H1 (cell line): Measurements from ENCODE around the gene TBKBP1. TPM values are rescaled to one million over a fixed set of nuclear protein-coding genes. Genes with fewer than 3 reads are reported as not detected.

Source experiments
- CTCF ChIA-PET: fragments of 300-600 bp; sonication (Branson Sonifier 250); formaldehyde crosslinking; loops from one replicate; lab custom pipeline; 2021; ENCODE audit not compliant: partially characterized antibody; lab: Charles Lee
- POLR2A ChIA-PET: fragments of 300-600 bp; sonication (Branson Sonifier 250); formaldehyde crosslinking; loops from one replicate; lab custom pipeline; 2021; ENCODE audit warnings: inconsistent platforms; ENCODE audit not compliant: partially characterized antibody; lab: Charles Lee
- DNase-seq, 2 experiments: peaks; one replicate each; pipeline versions ENCODE4 v3.0.0 to v3.0.0-alpha.2; 2010 to 2022; ENCODE audit warnings: low spot score in 2 of 2, low read depth in 1 of 2, mixed read lengths in 1 of 2
- FAIRE-seq: peaks from 2 replicates; lab custom pipeline; 2011; peaks lifted over from hg19 to GRCh38; lab: Jason Lieb, UNC
- H2AFZ ChIP-seq: 2 replicates; pipeline ENCODE4 v1.8.1; 2012; ENCODE audit warnings: low read length, inconsistent platforms
- H2AK5ac ChIP-seq: 2 replicates; pipeline ENCODE4 v1.6.1; 2013; ENCODE audit warnings: low read depth, low read length
- H2BK120ac ChIP-seq: replicated peaks from 2 replicates; pipeline ENCODE3; 2013; ENCODE audit warnings: low read depth, low read length, inconsistent platforms
- H2BK12ac ChIP-seq: 2 replicates; pipeline ENCODE4 v1.6.1; 2013; ENCODE audit warnings: low read depth, low read length
- H2BK15ac ChIP-seq: 2 replicates; pipeline ENCODE4 v1.6.1; 2013; ENCODE audit warnings: low read length
- H2BK20ac ChIP-seq: 2 replicates; pipeline ENCODE4 v1.6.1; 2013; ENCODE audit warnings: low read length
- H2BK5ac ChIP-seq: 2 replicates; pipeline ENCODE4 v1.6.1; 2013; ENCODE audit warnings: low read depth, low read length
- H3K14ac ChIP-seq: 2 replicates; pipeline ENCODE4 v1.6.1; 2013; ENCODE audit warnings: inconsistent platforms; ENCODE audit not compliant: insufficient read length
- H3K18ac ChIP-seq: 2 replicates; pipeline ENCODE4 v1.6.1; 2013; ENCODE audit warnings: low read length; ENCODE audit errors: extremely low read depth
- H3K23ac ChIP-seq: 2 replicates; pipeline ENCODE4 v1.6.1; 2013; ENCODE audit warnings: inconsistent platforms; ENCODE audit not compliant: insufficient read length
- H3K23me2 ChIP-seq: 2 replicates; pipeline ENCODE4 v1.6.1; 2013; ENCODE audit warnings: low read depth, low read length
- H3K27ac ChIP-seq: 2 replicates; pipeline ENCODE4 v1.6.1; 2011; ENCODE audit warnings: low read depth, low read length, inconsistent platforms
- H3K27me3 ChIP-seq, 4 experiments: replicated peaks in 1 of 4; 1 replicate in 1 of 4; 2 replicates in 3 of 4; pipeline versions ENCODE4 v1.6.1 to v1.8.1; 2011 to 2013; ENCODE audit warnings: low read length in 3 of 4, mild to moderate bottlenecking in 3 of 4, inconsistent platforms in 2 of 4, mixed read lengths in 2 of 4, moderate library complexity in 1 of 4; ENCODE audit not compliant: control insufficient read depth in 3 of 4, insufficient read depth in 3 of 4; ENCODE audit errors: extremely low read depth in 1 of 4
- H3K36me3 ChIP-seq, 4 experiments: 2 replicates each; pipeline versions ENCODE4 v1.6.1 to v1.8.1; 2011 to 2013; ENCODE audit warnings: mild to moderate bottlenecking in 4 of 4, low read length in 3 of 4, moderate library complexity in 2 of 4, control low read depth in 1 of 4, inconsistent platforms in 1 of 4; ENCODE audit not compliant: insufficient read depth in 4 of 4, control insufficient read depth in 2 of 4
- H3K4ac ChIP-seq: replicated peaks from 2 replicates; pipeline ENCODE3; 2013; ENCODE audit warnings: low read length, low read depth, mixed read lengths, inconsistent platforms; ENCODE audit not compliant: insufficient read length
- H3K4me1 ChIP-seq, 4 experiments: replicated peaks in 1 of 4; 1 replicate in 1 of 4; 2 replicates in 3 of 4; pipeline versions ENCODE4 v1.6.1 to v1.8.1; 2011 to 2013; ENCODE audit warnings: low read length in 3 of 4, inconsistent platforms in 2 of 4, mixed read lengths in 1 of 4; ENCODE audit not compliant: insufficient read depth in 4 of 4, control insufficient read depth in 3 of 4
- H3K4me2 ChIP-seq, 2 experiments: 2 replicates each; pipeline versions ENCODE4 v1.6.1 to v1.8.1; 2011 to 2013; ENCODE audit warnings: low read depth in 2 of 2, low read length in 2 of 2, control low read depth in 1 of 2, inconsistent platforms in 1 of 2, mild to moderate bottlenecking in 1 of 2; ENCODE audit not compliant: insufficient read depth in 1 of 2
- H3K4me3 ChIP-seq, 4 experiments: fragments of 200-600, 300-600 bp in 1 of 4; sonication (generic), shearing (Covaris generic), sonication (Bioruptor Twin) in 1 of 4; 2 replicates each; pipeline versions ENCODE4 v1.5.1 to v1.8.1; 2011 to 2016; ENCODE audit warnings: low read length in 4 of 4, low read depth in 3 of 4, control low read depth in 2 of 4, inconsistent platforms in 2 of 4, mild to moderate bottlenecking in 2 of 4, mixed read lengths in 1 of 4, moderate library complexity in 1 of 4; ENCODE audit not compliant: insufficient read depth in 2 of 4; ENCODE audit errors: extremely low read depth in 1 of 4
- H3K56ac ChIP-seq: replicated peaks from 2 replicates; pipeline ENCODE3; 2013; ENCODE audit warnings: low read depth, mild to moderate bottlenecking, mixed read lengths, low read length, inconsistent platforms; ENCODE audit not compliant: insufficient read length
- H3K79me1 ChIP-seq: 2 replicates; pipeline ENCODE4 v1.6.1; 2013; ENCODE audit warnings: low read depth, low read length, control low read depth
- H3K79me2 ChIP-seq, 2 experiments: 2 replicates each; pipeline versions ENCODE4 v1.6.1 to v1.8.1; 2012 to 2013; ENCODE audit warnings: low read length in 2 of 2, mild to moderate bottlenecking in 2 of 2, inconsistent platforms in 1 of 2; ENCODE audit not compliant: insufficient read depth in 2 of 2, control insufficient read depth in 1 of 2
- H3K9ac ChIP-seq, 4 experiments: replicated peaks in 1 of 4; 1 replicate in 1 of 4; 2 replicates in 3 of 4; pipeline versions ENCODE4 v1.6.1 to v1.8.1; 2011 to 2013; ENCODE audit warnings: low read depth in 3 of 4, low read length in 3 of 4, control low read depth in 2 of 4, mild to moderate bottlenecking in 2 of 4, moderate library complexity in 2 of 4, inconsistent platforms in 1 of 4; ENCODE audit errors: extremely low read depth in 1 of 4
- H3K9me3 ChIP-seq, 2 experiments: 2 replicates each; pipeline versions ENCODE4 v1.6.1 to v1.8.1; 2012 to 2013; ENCODE audit warnings: mild to moderate bottlenecking in 2 of 2, moderate library complexity in 2 of 2, control low read depth in 1 of 2, inconsistent platforms in 1 of 2, low read depth in 1 of 2, low read length in 1 of 2, mixed read lengths in 1 of 2; ENCODE audit not compliant: insufficient read depth in 2 of 2
- H4K20me1 ChIP-seq, 2 experiments: replicated peaks in 1 of 2; 2 replicates each; pipeline versions ENCODE3 to v1.8.1; 2011 to 2013; ENCODE audit warnings: inconsistent platforms in 2 of 2, low read length in 2 of 2, mild to moderate bottlenecking in 1 of 2; ENCODE audit not compliant: insufficient read depth in 2 of 2, control insufficient read depth in 1 of 2
- H4K5ac ChIP-seq: 2 replicates; pipeline ENCODE4 v1.6.1; 2013; ENCODE audit warnings: low read length, low read depth, mixed read lengths, inconsistent platforms; ENCODE audit not compliant: insufficient read length
- H4K8ac ChIP-seq: 2 replicates; pipeline ENCODE4 v1.8.0; 2013; ENCODE audit warnings: mild to moderate bottlenecking, moderate library complexity, low read length, inconsistent platforms; ENCODE audit not compliant: insufficient read depth; ENCODE audit errors: extremely low read depth
- H4K91ac ChIP-seq: replicated peaks from 2 replicates; pipeline ENCODE3; 2013; ENCODE audit warnings: low read length, mixed read lengths, inconsistent platforms; ENCODE audit not compliant: insufficient read length
- BCL11A ChIP-seq, 2 experiments: IDR thresholded peaks; one replicate each; pipeline ENCODE4 v1.6.1; 2011; ENCODE audit warnings: low read depth in 2 of 2, low read length in 2 of 2, mild to moderate bottlenecking in 2 of 2
- CTBP2 ChIP-seq: IDR thresholded peaks from 2 replicates; pipeline ENCODE4 v1.7.0; 2011; ENCODE audit warnings: borderline replicate concordance, mild to moderate bottlenecking, moderate library complexity, mixed read lengths, low read length; ENCODE audit not compliant: insufficient read depth, insufficient read length
- GABPA ChIP-seq: IDR thresholded peaks from 2 replicates; pipeline ENCODE4 v1.6.1; 2011; ENCODE audit warnings: mild to moderate bottlenecking, low read length, moderate library complexity, borderline replicate concordance; ENCODE audit not compliant: insufficient read depth
- KDM1A ChIP-seq: fragments of 200-600, 300-600 bp; sonication (generic); IDR thresholded peaks from 2 replicates; pipeline ENCODE4 v1.7.1; 2016; ENCODE audit warnings: mild to moderate bottlenecking, low read length, borderline replicate concordance
- KDM5A ChIP-seq: fragments of 200-600 bp; IDR thresholded peaks from 2 replicates; pipeline ENCODE4 v1.7.1; 2012; ENCODE audit warnings: mild to moderate bottlenecking, low read length, inconsistent platforms, mixed read lengths
- MAFK ChIP-seq: IDR thresholded peaks from 2 replicates; pipeline ENCODE4 v1.6.1; 2012; ENCODE audit warnings: low read depth, mild to moderate bottlenecking, improper control_type of control experiment, low read length
- NANOG ChIP-seq: IDR thresholded peaks from 2 replicates; pipeline ENCODE4 v1.6.1; 2011; ENCODE audit warnings: low read length, low read depth, mild to moderate bottlenecking, inconsistent platforms; ENCODE audit not compliant: insufficient read depth, poor library complexity, severe bottlenecking
- PHF8 ChIP-seq: fragments of 200-600 bp; sonication (generic); conservative IDR thresholded peaks from 2 replicates; pipeline ENCODE4 v1.7.1; 2012; ENCODE audit warnings: low read depth, mild to moderate bottlenecking, inconsistent platforms, low read length, moderate library complexity
- POU5F1 ChIP-seq: IDR thresholded peaks from 2 replicates; pipeline ENCODE4 v1.6.1; 2011; ENCODE audit warnings: low read depth, mild to moderate bottlenecking, low read length, moderate library complexity
- RXRA ChIP-seq: IDR thresholded peaks from 2 replicates; pipeline ENCODE4 v1.6.1; 2011; ENCODE audit warnings: low read depth, mild to moderate bottlenecking, low read length, moderate library complexity; ENCODE audit not compliant: insufficient read depth
- SUZ12 ChIP-seq: fragments of 200-600 bp; sonication (generic); IDR thresholded peaks from 2 replicates; pipeline ENCODE4 v1.6.1; 2012; ENCODE audit warnings: mild to moderate bottlenecking, inconsistent platforms, low read length, moderate library complexity, mixed read lengths
- TBP ChIP-seq: IDR thresholded peaks from 2 replicates; pipeline ENCODE4 v1.6.1; 2011; ENCODE audit warnings: low read depth, low read length, improper control_type of control experiment
- WGBS, 2 experiments: shearing (Covaris generic) in 1 of 2; methylation state at CpG; one replicate each; pipeline versions ENCODE4 v1.1.6 to v1.1.7; 2013 to 2015; ENCODE audit warnings: low lambda C conversion rate in 2 of 2, mixed read lengths in 2 of 2, inconsistent platforms in 1 of 2, low coverage in 1 of 2, missing lambda C conversion rate in 1 of 2; ENCODE audit not compliant: insufficient replicate concordance in 2 of 2, insufficient coverage in 1 of 2, insufficient read length in 1 of 2; ENCODE audit errors: extremely low coverage in 1 of 2, missing lambda C conversion rate in 1 of 2; 5-methylcytosine and 5-hydroxymethylcytosine counted together
- polyA plus RNA-seq, 7 experiments: library from polyadenylated mRNA; depleted of rRNA in 3 of 7; stranded (reverse) in 5 of 7; unstranded in 2 of 7; fragments of >200 nt in 5 of 7; fragments of 200-250 nt in 2 of 7; gene quantifications; 1 replicate in 5 of 7; 2 replicates in 1 of 7; 4 replicates in 1 of 7; pipeline versions ENCODE4 v1.2.1 to v1.2.3, GENCODE V29; 2011 to 2013; ENCODE audit warnings: missing spikeins in 2 of 7, mixed read lengths in 2 of 7
- total RNA-seq: library from RNA; stranded (reverse); fragmentation: NEBNext Ultra II Directional; extraction: Animal tissue kit (Norgen Biotek cat#: 25700); gene quantifications from 2 replicates; pipeline ENCODE4 v1.2.1, GENCODE V29; 2021

The TBKBP1 gene
- total and polyA plus RNA-seq, 2 of the 8 experiments (the other 6 are each of a cell fraction or from before 2014, with no cell fraction given): 6.3 to 15.1 TPM

GRCh38 chr17:47670064-47670463 is 23.9 kb upstream of the TBKBP1 start:
- H3K27me3 ChIP-seq: no peaks in the 10 kb centered on the region
- WGBS, 2 experiments: 88% methylated on average over 1 of the region's 1 CpG; no CpG with 5 or more reads in 1 of the 2 experiments
- H4K91ac ChIP-seq: no peak overlapping the region
- no peak overlapping the region for H3K27ac ChIP-seq
- H3K23me2 ChIP-seq: no peaks in the 10 kb centered on the region
- H3K23ac ChIP-seq: no peak overlapping the region
- no peak overlapping the region for H2BK120ac ChIP-seq
- H2AFZ ChIP-seq: no peak overlapping the region
- no peak for DNase-seq
- FAIRE-seq: no peak
- no peak overlapping the region for H2BK15ac ChIP-seq
- ChIA-PET POLR2A (interaction anchor here (0.8 to 46.3 kb wide), 3 partner anchors 4 to 51 kb away, joined by 3 to 1575 read pairs (median 1575); partner anchors contain the start of genes KPNB1 and TBKBP1), CTCF (interaction anchor here (1.1 kb wide), 2 partner anchors 16 to 71 kb away, joined by 3 to 7 read pairs; no protein-coding TSS in a partner anchor)
- H3K79me2 ChIP-seq: peaks cover 0 to 20% of the 10 kb centered on the region in 2 experiments; a peak in 2 of 4 replicates
- H3K56ac ChIP-seq: no peak overlapping the region
- no peak overlapping the region for H3K18ac ChIP-seq
- no peak overlapping the region for H4K8ac ChIP-seq
- no peak overlapping the region for H2BK20ac ChIP-seq
- H4K5ac ChIP-seq: no peak overlapping the region
- H3K4me2 ChIP-seq: no peak overlapping the region
- H3K79me1 ChIP-seq: no peaks in the 10 kb centered on the region
- peaks cover 0 to 3% (median 3%) of the 10 kb centered on the region in 4 experiments; a peak in 2 of 7 replicates for H3K4me1 ChIP-seq
- H3K9ac ChIP-seq: no peak overlapping the region
- H3K36me3 ChIP-seq: peaks cover 67 to 96% (median 90%) of the 10 kb centered on the region in 4 experiments
- no peak overlapping the region for H3K14ac ChIP-seq
- no peak overlapping the region for H2BK12ac ChIP-seq
- peaks cover 3 to 17% of the 10 kb centered on the region in 2 experiments for H4K20me1 ChIP-seq
- no peak overlapping the region for H3K4me3 ChIP-seq
- no peak overlapping the region for H3K4ac ChIP-seq
- H3K9me3 ChIP-seq: no peaks in the 10 kb centered on the region
- no peak overlapping the region for H2AK5ac ChIP-seq
- H2BK5ac ChIP-seq: no peak overlapping the region
- TF ChIP-seq KDM5A: no peak
- TF ChIP-seq POU5F1: no peak
- no peak for TF ChIP-seq MAFK
- TF ChIP-seq PHF8: no peak
- no peak for TF ChIP-seq RXRA
- TF ChIP-seq KDM1A: no peak
- TF ChIP-seq SUZ12: no peak
- TF ChIP-seq BCL11A (IDR thresholded peaks at IDR 0.05; ENCODE audit: low read depth in 2 of 2, low read length in 2 of 2): no peak
- TF ChIP-seq GABPA: no peak
- no peak for TF ChIP-seq NANOG
- TF ChIP-seq TBP: no peak
- no peak for TF ChIP-seq CTBP2
